ENCODE results near the gene CRNN.
A peak's percentile ranks its signal among the peaks of the same experiment; 100 is the strongest.

The CRNN gene

GRCh38 chr1:152415454-152416227, 1.6 kb upstream of the CRNN start:
- DNase-seq: no peak

GRCh38 chr1:152412756-152413155, 1.3 kb downstream of the CRNN start:
- DNase-seq: no peak

- DNase-seq: no peak
Observed at GRCh38 chr1:152411134-152411533, 2.9 kb downstream of the CRNN start.

- no peak for DNase-seq
Observed at GRCh38 chr1:152410599-152410998, 3.5 kb downstream of the CRNN start.

- DNase-seq: no peak
Observed at GRCh38 chr1:152410028-152410427, 4.0 kb downstream of the CRNN start.

- DNase-seq: no peak
Observed at GRCh38 chr1:152408664-152409063, 5.4 kb downstream of the CRNN start.

- DNase-seq: peak; percentile 23
Observed at GRCh38 chr1:152398812-152399698, 15.0 kb downstream of the CRNN start.

GRCh38 chr1:152397474-152397873, 16.6 kb downstream of the CRNN start:
- no peak for DNase-seq

- DNase-seq: no peak
Observed at GRCh38 chr1:152394151-152394550, 19.9 kb downstream of the CRNN start.

GRCh38 chr1:152392909-152393308, 21.2 kb downstream of the CRNN start:
- DNase-seq: peak; percentile 63

- DNase-seq: no peak
Observed at GRCh38 chr1:152388889-152389288, 25.2 kb downstream of the CRNN start.

GRCh38 chr1:152386940-152387339, 27.1 kb downstream of the CRNN start:
- DNase-seq: no peak

GRCh38 chr1:152380932-152381331, 33.1 kb downstream of the CRNN start:
- no peak for DNase-seq

- DNase-seq: no peak
Observed at GRCh38 chr1:152374451-152374850, 39.6 kb downstream of the CRNN start.

GRCh38 chr1:152372672-152373071, 41.4 kb downstream of the CRNN start:
- DNase-seq: no peak

- no peak for DNase-seq
Observed at GRCh38 chr1:152367436-152367835, 46.6 kb downstream of the CRNN start.

- no peak for DNase-seq
Observed at GRCh38 chr1:152359906-152360305, 54.2 kb downstream of the CRNN start, which contains the start of gene FLG2. FLG2 (minus strand) TSS chr1:152360006; CDS start chr1:152358884, 1,122 bp downstream.
